DND-41 (cell line): ENCODE results near the gene GLP2R.

ENCODE experiments used
- ATAC-seq: fragments of 200-7000 bp; cut with Tn5 transposase; 3 replicates; pipeline ENCODE4 v1.9.1; 2021; ENCODE audit warnings: low read depth; ENCODE audit not compliant: insufficient read depth
- DNase-seq: peaks from one replicate; pipeline ENCODE4 v3.0.0-alpha.2; 2020
- H2AFZ ChIP-seq: 2 replicates; pipeline ENCODE4 v1.6.0; 2012; ENCODE audit warnings: low read depth, low read length
- H3K27ac ChIP-seq: 2 replicates; pipeline ENCODE4 v1.5.1; 2012; ENCODE audit warnings: low read length, inconsistent platforms
- H3K27me3 ChIP-seq: fragments of 200-600 bp; sonication (generic); 2 replicates; pipeline ENCODE4 v1.6.0; 2012; ENCODE audit warnings: low read length, mild to moderate bottlenecking, inconsistent platforms; ENCODE audit not compliant: insufficient read depth, poor library complexity
- H3K36me3 ChIP-seq: 2 replicates; pipeline ENCODE4 v1.5.1; 2012; ENCODE audit warnings: low read length, inconsistent platforms; ENCODE audit not compliant: insufficient read depth
- H3K4me1 ChIP-seq: 2 replicates; pipeline ENCODE4 v1.5.1; 2012; ENCODE audit warnings: mild to moderate bottlenecking, low read length; ENCODE audit not compliant: insufficient read depth
- H3K4me2 ChIP-seq: 2 replicates; pipeline ENCODE4 v1.6.0; 2012; ENCODE audit warnings: mild to moderate bottlenecking, moderate library complexity, low read length, inconsistent platforms; ENCODE audit not compliant: insufficient read depth
- H3K4me3 ChIP-seq, 2 experiments: fragments of 200-600 bp in 1 of 2; shearing (Covaris generic) in 1 of 2; 2 replicates each; pipeline ENCODE4 v1.5.1; 2012 to 2016; ENCODE audit warnings: inconsistent platforms in 2 of 2, low read length in 2 of 2, mild to moderate bottlenecking in 2 of 2, low read depth in 1 of 2, moderate library complexity in 1 of 2
- H3K79me2 ChIP-seq: 2 replicates; pipeline ENCODE4 v1.6.0; 2012; ENCODE audit warnings: low read length, inconsistent platforms; ENCODE audit not compliant: insufficient read depth
- H3K9ac ChIP-seq: 2 replicates; pipeline ENCODE4 v1.6.0; 2012; ENCODE audit warnings: low read depth, mild to moderate bottlenecking, inconsistent platforms, low read length, moderate library complexity
- H3K9me3 ChIP-seq: 2 replicates; pipeline ENCODE4 v1.5.1; 2012; ENCODE audit warnings: low read length, moderate library complexity, mild to moderate bottlenecking, inconsistent platforms; ENCODE audit not compliant: insufficient read depth, severe bottlenecking
- H4K20me1 ChIP-seq: 2 replicates; pipeline ENCODE4 v1.6.0; 2012; ENCODE audit warnings: low read length; ENCODE audit not compliant: insufficient read depth
- CTCF ChIP-seq: IDR thresholded peaks from 2 replicates; pipeline ENCODE4 v1.5.1; 2012; ENCODE audit warnings: borderline replicate concordance, low read length, moderate library complexity, mild to moderate bottlenecking; ENCODE audit not compliant: poor library complexity, severe bottlenecking; ENCODE audit errors: extremely low read depth
- EZH2 ChIP-seq: IDR thresholded peaks from 3 replicates; pipeline ENCODE4 v1.6.1; 2012; ENCODE audit warnings: borderline replicate concordance, low read depth, mild to moderate bottlenecking, moderate library complexity, low read length, inconsistent platforms; ENCODE audit not compliant: severe bottlenecking

Gene GLP2R

GRCh38 chr17:9802697-9803096 is 23.0 kb upstream of the GLP2R start:
- H3K4me1 ChIP-seq = no peaks in the 10 kb centered on the region
- no peak overlapping the region for H3K27ac ChIP-seq
- no peak overlapping the region for H3K4me3 ChIP-seq
- ATAC-seq (no peak), DNase-seq (no peak)
- H3K9me3 ChIP-seq = no peaks in the 10 kb centered on the region
- H3K9ac ChIP-seq = no peak overlapping the region
- H2AFZ ChIP-seq = no peak overlapping the region
- no peaks in the 10 kb centered on the region for H3K79me2 ChIP-seq
- H3K27me3 ChIP-seq = no peaks in the 10 kb centered on the region
- TF ChIP-seq CTCF = no peak
- no peak for TF ChIP-seq EZH2
- no peaks in the 10 kb centered on the region for H4K20me1 ChIP-seq
- no peaks in the 10 kb centered on the region for H3K36me3 ChIP-seq
- H3K4me2 ChIP-seq = no peak overlapping the region

DNA sequence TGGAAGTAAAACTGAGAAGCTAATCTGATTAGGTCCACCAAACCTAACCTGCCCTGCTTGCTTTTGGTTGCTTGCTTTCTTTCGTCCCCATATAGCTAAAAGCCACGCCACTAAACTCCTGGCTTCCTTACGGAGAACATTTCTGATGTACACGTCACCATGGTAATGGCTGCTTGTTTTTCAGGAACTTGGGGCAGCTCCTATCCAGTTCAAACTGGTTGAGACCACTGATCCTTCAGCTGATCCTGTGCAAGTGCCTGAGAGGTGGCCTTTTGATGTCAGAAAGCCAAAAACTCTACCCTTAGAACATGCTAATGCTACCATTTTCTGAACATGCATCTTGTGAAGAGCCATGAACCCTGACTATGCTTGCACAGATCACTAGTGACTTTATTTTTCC is 20.0 kb upstream of the GLP2R start:
- ATAC-seq = no peak
- H3K4me1 ChIP-seq = no peaks in the 10 kb centered on the region

GRCh38 chr17:9806699-9807098 is 19.0 kb upstream of the GLP2R start:
- H4K20me1 ChIP-seq = no peaks in the 10 kb centered on the region
- no peaks in the 10 kb centered on the region for H3K79me2 ChIP-seq
- no peaks in the 10 kb centered on the region for H3K9me3 ChIP-seq
- no peak for DNase-seq
- H3K4me3 ChIP-seq = no peak overlapping the region
- no peaks in the 10 kb centered on the region for H3K4me1 ChIP-seq
- no peak overlapping the region for H3K27ac ChIP-seq
- no peak overlapping the region for H3K9ac ChIP-seq
- no peak for ATAC-seq
- no peak overlapping the region for H3K4me2 ChIP-seq
- H3K27me3 ChIP-seq = no peaks in the 10 kb centered on the region
- no peak overlapping the region for H2AFZ ChIP-seq
- TF ChIP-seq EZH2 = no peak
- no peak for TF ChIP-seq CTCF
- no peaks in the 10 kb centered on the region for H3K36me3 ChIP-seq

More for the DNA sequence above, 20.0 kb upstream of the GLP2R start:
- Histone ChIP-seq H3K27me3 (no peaks in the 10 kb centered on the region), H3K4me3 (no peak overlapping the region), H3K4me2 (no peak overlapping the region), H4K20me1 (no peaks in the 10 kb centered on the region), H3K36me3 (no peaks in the 10 kb centered on the region), H3K79me2 (no peaks in the 10 kb centered on the region), H3K27ac (no peak overlapping the region), H2AFZ (no peak overlapping the region), H3K9ac (no peak overlapping the region), H3K9me3 (no peaks in the 10 kb centered on the region)
- no peak for DNase-seq
- TF ChIP-seq EZH2 (no peak), CTCF (no peak)

DNA sequence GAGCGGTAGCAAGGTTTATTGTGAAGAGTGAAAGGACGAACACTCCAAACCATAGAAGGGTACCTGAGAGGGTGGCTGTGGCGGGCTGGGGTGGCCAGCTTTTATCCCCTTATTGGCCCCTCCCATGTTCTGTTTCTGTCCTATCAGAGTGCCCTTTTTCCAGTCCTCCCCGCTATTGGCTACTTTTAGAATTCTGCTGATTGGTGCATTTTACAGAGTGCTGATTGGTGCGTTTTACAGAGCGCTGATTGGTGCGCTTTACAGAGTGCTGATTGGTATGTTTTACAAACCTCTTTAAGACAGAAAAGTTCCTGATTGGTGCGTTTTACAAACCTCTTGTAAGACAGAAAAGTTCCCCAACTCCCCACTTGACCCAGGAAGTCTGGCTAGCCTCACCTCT is 16.3 kb upstream of the GLP2R start:
- no peak overlapping the region for H3K27ac ChIP-seq
- no peaks in the 10 kb centered on the region for H3K4me1 ChIP-seq
- TF ChIP-seq EZH2 = no peak
- no peak for TF ChIP-seq CTCF
- H3K4me2 ChIP-seq = no peak overlapping the region
- ATAC-seq = no peak
- H4K20me1 ChIP-seq = no peaks in the 10 kb centered on the region
- H3K79me2 ChIP-seq = no peaks in the 10 kb centered on the region
- H2AFZ ChIP-seq = no peak overlapping the region
- DNase-seq = no peak
- no peak overlapping the region for H3K9ac ChIP-seq
- H3K4me3 ChIP-seq = no peak overlapping the region
- H3K36me3 ChIP-seq = no peaks in the 10 kb centered on the region
- no peaks in the 10 kb centered on the region for H3K9me3 ChIP-seq
- no peaks in the 10 kb centered on the region for H3K27me3 ChIP-seq
